CD4-positive, alpha-beta memory T cell (primary cell): ENCODE data around the gene ZMYND10. TPM values are rescaled to one million over a fixed set of nuclear protein-coding genes. Genes with fewer than 3 reads are reported as not detected.

Experiments
- CTCF ChIA-PET: fragments of 350-600 bp; sonication (Branson Sonifier 250); formaldehyde crosslinking; loops from one replicate; lab custom pipeline; 2021; ENCODE audit warnings: inconsistent platforms; ENCODE audit not compliant: partially characterized antibody; lab: Charles Lee
- POLR2A ChIA-PET: fragments of 350-600 bp; sonication (Branson Sonifier 250); formaldehyde crosslinking; loops from one replicate; lab custom pipeline; 2021; ENCODE audit not compliant: partially characterized antibody; lab: Charles Lee
- DNase-seq, 5 donors: peaks; one replicate each; pipeline versions ENCODE4 v3.0.0 to v3.0.0-alpha.2; 2020 to 2022; ENCODE audit warnings: mixed read lengths in 1 of 5
- H3K27ac ChIP-seq: one replicate; pipeline ENCODE4 v1.7.0; 2013; ENCODE audit warnings: low read depth, low read length
- H3K27me3 ChIP-seq: 2 replicates; pipeline ENCODE4 v1.7.0; 2013; ENCODE audit warnings: mild to moderate bottlenecking, low read length, moderate library complexity; ENCODE audit not compliant: insufficient read depth
- H3K36me3 ChIP-seq: 2 replicates; pipeline ENCODE4 v1.7.0; 2013; ENCODE audit warnings: mild to moderate bottlenecking, low read length, moderate library complexity; ENCODE audit not compliant: insufficient read depth
- H3K4me1 ChIP-seq: 2 replicates; pipeline ENCODE4 v1.7.0; 2013; ENCODE audit warnings: mild to moderate bottlenecking, low read length, moderate library complexity; ENCODE audit not compliant: insufficient read depth
- H3K4me3 ChIP-seq, 2 donors: one replicate each; pipeline ENCODE4 v1.7.0; 2013; ENCODE audit warnings: low read length in 2 of 2, mild to moderate bottlenecking in 1 of 2
- H3K9me3 ChIP-seq, 2 donors: one replicate each; pipeline ENCODE4 v1.7.0; 2013; ENCODE audit warnings: low read length in 2 of 2, control low read depth in 1 of 2; ENCODE audit not compliant: control insufficient read depth in 1 of 2
- H3K27ac Mint-ChIP-seq, 7 donors: one replicate each; pipeline ENCODE4 v1.8.0; 2020 to 2021; ENCODE audit warnings: mixed read lengths in 7 of 7, mild to moderate bottlenecking in 6 of 7, inconsistent platforms in 3 of 7, moderate library complexity in 3 of 7
- H3K27me3 Mint-ChIP-seq, 2 donors: one replicate each; pipeline ENCODE4 v1.8.0; 2020 to 2021; ENCODE audit warnings: mixed read lengths in 2 of 2
- H3K36me3 Mint-ChIP-seq, 2 donors: one replicate each; pipeline ENCODE4 v1.8.0; 2020 to 2021; ENCODE audit warnings: mixed read lengths in 2 of 2, inconsistent platforms in 1 of 2, mild to moderate bottlenecking in 1 of 2
- H3K4me1 Mint-ChIP-seq, 4 donors: one replicate each; pipeline ENCODE4 v1.8.0; 2020 to 2021; ENCODE audit warnings: mixed read lengths in 4 of 4, mild to moderate bottlenecking in 1 of 4
- H3K4me3 Mint-ChIP-seq, 8 donors: one replicate each; pipeline ENCODE4 v1.8.0; 2020 to 2021; ENCODE audit warnings: mixed read lengths in 8 of 8, mild to moderate bottlenecking in 7 of 8, moderate library complexity in 6 of 8, inconsistent platforms in 3 of 8
- H3K9me3 Mint-ChIP-seq, 8 donors: one replicate each; pipeline ENCODE4 v1.8.0; 2020 to 2021; ENCODE audit warnings: mixed read lengths in 8 of 8, mild to moderate bottlenecking in 5 of 8, inconsistent platforms in 3 of 8, moderate library complexity in 1 of 8
- intact Hi-C: fragments of 100-400 bp; cut with micrococcal nuclease; formaldehyde crosslinking; loops from one replicate; pipeline ENCODE4 v1.15.1; 2023
- polyA plus RNA-seq, 2 donors: library from polyadenylated mRNA; unstranded; fragments of 300-500 nt; fragmentation: Illumina TruSeq; gene quantifications; one replicate each; pipeline ENCODE4 v1.2.3, GENCODE V29; 2021
- total RNA-seq, 2 experiments: library from RNA; stranded (reverse); gene quantifications; one replicate each; pipeline ENCODE4 v1.2.3, GENCODE V29; 2021

ZMYND10 gene
- total and polyA plus RNA-seq, 4 experiments from 2014 or later: 3.7 to 4.2 TPM; not detected in 2

- Histone ChIP-seq H3K4me3 (no peak overlapping the region), H3K9me3 (no peaks in the 10 kb centered on the region), H3K36me3 (no peaks in the 10 kb centered on the region), H3K27me3 (no peaks in the 10 kb centered on the region), H3K4me1 (peaks cover 12% of the 10 kb centered on the region), H3K27ac (no peak overlapping the region)
- intact Hi-C loops: no loop called here
- DNase-seq: peak in 1 of 5 donors; percentile 8
- CTCF ChIA-PET: no interaction called here
- POLR2A ChIA-PET: no interaction called here
- H3K27ac Mint-ChIP-seq: peak overlapping the region in 4 of 7 donors; percentile 7 to 57 (median 30)
- H3K4me1 Mint-ChIP-seq: peaks cover 11 to 16% (median 14%) of the 10 kb centered on the region in 4 donors
- H3K4me3 Mint-ChIP-seq: no peak overlapping the region
- H3K36me3 Mint-ChIP-seq: no peaks in the 10 kb centered on the region
- no peaks in the 10 kb centered on the region for H3K27me3 Mint-ChIP-seq
- no peaks in the 10 kb centered on the region for H3K9me3 Mint-ChIP-seq
These were observed 40.9 kb downstream of the ZMYND10 start for GRCh38 chr3:50304601-50305000.

DNA sequence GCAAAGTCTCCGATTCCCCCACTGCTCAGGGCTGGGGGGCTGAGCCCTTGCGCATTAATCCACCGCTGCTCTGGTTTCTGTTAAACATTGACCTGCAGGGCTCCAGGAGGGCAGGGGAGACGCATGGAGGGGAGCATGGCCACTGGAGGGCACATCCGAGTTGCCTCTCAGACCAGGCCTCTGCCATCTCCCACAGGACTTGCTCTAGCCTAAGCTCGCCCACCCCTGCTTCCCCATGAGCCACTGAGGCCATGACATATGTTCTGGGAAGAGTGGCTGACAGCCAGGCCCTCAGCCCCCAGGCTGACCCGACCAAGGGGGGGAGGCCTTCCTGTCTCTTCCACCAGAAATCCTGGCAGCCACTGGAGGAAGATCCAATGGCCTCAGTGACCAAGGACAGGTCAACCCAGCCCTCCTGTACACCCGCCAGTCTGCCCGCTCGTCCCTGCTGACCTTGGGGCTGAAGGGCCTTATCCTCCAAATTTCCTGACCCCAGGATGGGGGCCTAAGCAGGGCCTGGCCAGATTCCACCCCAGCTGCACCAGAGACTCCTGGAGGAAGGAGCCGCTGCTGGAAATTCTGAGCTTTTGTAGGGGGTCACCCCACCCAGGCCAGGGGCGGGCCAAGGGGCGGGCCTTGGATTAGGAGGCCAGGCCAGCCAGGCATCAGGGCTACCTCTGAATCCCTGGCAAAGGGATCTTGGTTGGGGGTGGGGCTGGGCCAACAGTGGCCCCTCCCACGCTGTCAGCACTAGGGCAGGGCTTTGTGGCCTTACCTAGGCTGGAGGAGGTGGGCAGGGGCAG is 42.3 kb downstream of the ZMYND10 start, which contains the start of gene HYAL1:
Gene HYAL1 (minus strand): TSS at position 562 of the 803 bp plus-strand sequence. CDS start 618 bp downstream, outside the sequence.
- Mint-ChIP-seq H3K27me3 (no peaks in the 10 kb centered on the region), H3K4me1 (peaks cover 12 to 29% (median 18%) of the 10 kb centered on the region in 4 donors), H3K27ac (no peak within 1 kb of the TSS), H3K4me3 (no peak within 1 kb of the TSS), H3K9me3 (no peaks in the 10 kb centered on the region), H3K36me3 (peaks cover 0 to 7% of the 10 kb centered on the region in 2 donors)
- Histone ChIP-seq H3K27me3 (no peaks in the 10 kb centered on the region), H3K27ac (no peak within 1 kb of the TSS), H3K9me3 (no peaks in the 10 kb centered on the region), H3K4me1 (peaks cover 18% of the 10 kb centered on the region), H3K4me3 (no peak within 1 kb of the TSS), H3K36me3 (no peaks in the 10 kb centered on the region)
- CTCF ChIA-PET: interaction anchor here (1.0 kb wide), 1 partner anchor 34 kb away, joined by 3 read pairs; no protein-coding TSS in a partner anchor
- peak in 1 of 5 donors; percentile 31 for DNase-seq
- intact Hi-C loops: no loop called here
- POLR2A ChIA-PET: interaction anchor here (0.9 kb wide), 1 partner anchor 35 kb away, joined by 3 read pairs; no protein-coding TSS in a partner anchor

DNA sequence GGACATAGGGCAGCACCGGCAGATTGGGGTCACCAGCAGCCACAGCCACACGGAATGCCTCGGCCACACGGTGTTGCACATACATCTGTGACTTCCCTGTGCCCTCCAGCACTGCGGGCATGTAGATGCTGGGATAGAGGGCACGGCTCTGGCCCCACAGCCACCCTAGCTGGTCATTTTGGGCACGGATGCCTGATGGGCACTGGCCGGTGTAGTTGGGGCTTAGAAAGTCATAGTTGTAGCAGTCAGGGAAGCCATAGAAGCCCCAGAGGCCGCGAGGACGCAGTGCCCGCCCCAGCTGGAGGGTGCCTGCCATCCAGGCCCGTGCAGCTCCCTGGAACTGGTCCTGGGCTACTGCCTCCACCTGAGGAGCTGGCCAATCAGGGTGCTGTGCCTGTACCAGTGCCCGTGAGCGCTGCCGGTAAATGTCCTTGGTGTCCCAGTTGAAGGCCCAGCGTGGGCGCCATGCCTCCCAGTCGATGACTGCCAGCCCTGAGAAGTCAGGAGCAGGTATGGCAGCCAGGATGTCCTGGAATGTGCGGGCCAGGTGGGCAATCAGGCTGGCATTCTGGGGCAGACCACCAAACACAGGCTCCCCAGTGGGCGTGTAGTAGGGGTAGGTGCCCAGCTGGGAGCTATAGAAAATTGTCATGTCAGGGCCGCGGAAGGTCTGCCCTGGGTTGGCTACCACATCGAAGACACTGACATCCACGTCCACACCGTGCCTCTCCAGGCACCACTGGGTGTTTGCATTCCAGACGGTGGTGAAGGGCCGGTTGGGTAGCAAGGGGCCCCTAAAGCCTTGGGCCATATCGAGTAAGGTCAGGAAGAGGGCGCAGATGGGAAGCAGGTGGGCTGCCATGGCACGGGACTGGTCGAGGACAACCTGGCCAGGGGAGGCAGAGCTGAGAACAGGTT is 43.2 kb downstream of the ZMYND10 start:
- Histone ChIP-seq H3K27me3 (no peaks in the 10 kb centered on the region), H3K4me3 (no peak overlapping the region), H3K27ac (no peak overlapping the region), H3K4me1 (peaks cover 25% of the 10 kb centered on the region), H3K9me3 (no peaks in the 10 kb centered on the region), H3K36me3 (no peaks in the 10 kb centered on the region)
- POLR2A ChIA-PET: interaction anchor here (0.9 to 1.0 kb wide), 3 partner anchors 13 to 36 kb away, joined by 3 to 4 read pairs (median 3); partner anchors contain the start of gene TUSC2
- peak overlapping the region in 1 of 8 donors; percentile 7 for H3K4me3 Mint-ChIP-seq
- H3K36me3 Mint-ChIP-seq: peaks cover 0 to 7% of the 10 kb centered on the region in 2 donors
- DNase-seq: peak in 1 of 5 donors; percentile 35
- CTCF ChIA-PET: interaction anchor here (0.7 to 1.0 kb wide), 2 partner anchors 35 to 265 kb away, joined by 3 read pairs; partner anchors contain the start of gene C3orf18
- H3K27ac Mint-ChIP-seq: peak overlapping the region in 3 of 7 donors; percentile 13 to 57 (median 41)
- H3K9me3 Mint-ChIP-seq: no peaks in the 10 kb centered on the region
- H3K27me3 Mint-ChIP-seq: no peaks in the 10 kb centered on the region
- intact Hi-C loops: no loop called here
- peaks cover 14 to 37% (median 23%) of the 10 kb centered on the region in 4 donors for H3K4me1 Mint-ChIP-seq

- Histone ChIP-seq H3K9me3 (no peaks in the 10 kb centered on the region), H3K27me3 (no peaks in the 10 kb centered on the region), H3K36me3 (no peaks in the 10 kb centered on the region), H3K4me3 (no peak overlapping the region), H3K4me1 (peaks cover 25% of the 10 kb centered on the region), H3K27ac (no peak overlapping the region)
- peak overlapping the region in 6 of 8 donors; percentile 35 to 97 (median 64) for H3K4me3 Mint-ChIP-seq
- no peaks in the 10 kb centered on the region for H3K9me3 Mint-ChIP-seq
- H3K27me3 Mint-ChIP-seq: no peaks in the 10 kb centered on the region
- H3K27ac Mint-ChIP-seq: peak overlapping the region; percentile 95 to 100 (median 100)
- POLR2A ChIA-PET: interaction anchor here (0.6 to 3.8 kb wide), 2 partner anchors 28 to 46 kb away, joined by 3 to 28 read pairs; partner anchors contain the start of gene TUSC2
- intact Hi-C loops: no loop called here
- CTCF ChIA-PET: no interaction called here
- no peak for DNase-seq
- H3K36me3 Mint-ChIP-seq: peaks cover 0 to 7% of the 10 kb centered on the region in 2 donors
- peaks cover 15 to 44% (median 27%) of the 10 kb centered on the region in 4 donors for H3K4me1 Mint-ChIP-seq
These were observed 44.8 kb downstream of the ZMYND10 start for GRCh38 chr3:50300681-50301254.

GRCh38 chr3:50299929-50300680 is 45.4 kb downstream of the ZMYND10 start:
- no peaks in the 10 kb centered on the region for H3K27me3 Mint-ChIP-seq
- peak overlapping the region; percentile 95 to 100 (median 97) for H3K4me3 Mint-ChIP-seq
- H3K27me3 ChIP-seq: no peaks in the 10 kb centered on the region
- no peaks in the 10 kb centered on the region for H3K9me3 Mint-ChIP-seq
- H3K4me1 Mint-ChIP-seq: peaks cover 15 to 47% (median 27%) of the 10 kb centered on the region in 4 donors
- H3K4me1 ChIP-seq: peaks cover 25% of the 10 kb centered on the region
- no peaks in the 10 kb centered on the region for H3K36me3 ChIP-seq
- H3K36me3 Mint-ChIP-seq: peaks cover 0 to 7% of the 10 kb centered on the region in 2 donors
- peak overlapping the region; percentile 57 to 64 for H3K4me3 ChIP-seq
- no peaks in the 10 kb centered on the region for H3K9me3 ChIP-seq
- CTCF ChIA-PET: interaction anchor here (0.9 to 3.8 kb wide), 11 partner anchors 15 to 105 kb away, joined by 3 to 37 read pairs (median 5); partner anchors contain the start of genes GNAI2, HYAL2 and TUSC2
- peak in 1 of 5 donors; percentile 32 for DNase-seq
- POLR2A ChIA-PET: interaction anchor here (0.6 to 9.2 kb wide), 15 partner anchors 10 to 269 kb away, joined by 3 to 178 read pairs (median 10); partner anchors contain the start of genes CYB561D2, GNAI2, HEMK1 and HYAL2
- H3K27ac ChIP-seq: peak overlapping the region; percentile 90
- intact Hi-C loops: loop anchor here (1.0 to 2.0 kb wide), 8 partner anchors 21 to 361 kb away; partner anchors contain the start of genes CYB561D2, NPRL2, TMEM115 and TUSC2
- peak overlapping the region; percentile 95 to 100 (median 100) for H3K27ac Mint-ChIP-seq

- POLR2A ChIA-PET: interaction anchor here (1.0 to 9.2 kb wide), 17 partner anchors 10 to 1090 kb away, joined by 3 to 178 read pairs (median 7); partner anchors contain the start of genes CYB561D2, GNAI2, HEMK1 and HYAL2
- no peaks in the 10 kb centered on the region for H3K9me3 ChIP-seq
- H3K4me3 ChIP-seq: peak overlapping the region; percentile 57 to 64
- peaks cover 12 to 47% (median 26%) of the 10 kb centered on the region in 4 donors for H3K4me1 Mint-ChIP-seq
- DNase-seq: no peak
- CTCF ChIA-PET: interaction anchor here (0.9 to 3.8 kb wide), 12 partner anchors 15 to 105 kb away, joined by 3 to 37 read pairs (median 5); partner anchors contain the start of genes GNAI2, HYAL2 and TUSC2
- H3K27ac ChIP-seq: peak overlapping the region; percentile 90
- no peaks in the 10 kb centered on the region for H3K36me3 ChIP-seq
- no peaks in the 10 kb centered on the region for H3K9me3 Mint-ChIP-seq
- H3K27me3 Mint-ChIP-seq: no peaks in the 10 kb centered on the region
- no peaks in the 10 kb centered on the region for H3K27me3 ChIP-seq
- H3K36me3 Mint-ChIP-seq: peaks cover 0 to 7% of the 10 kb centered on the region in 2 donors
- peak overlapping the region; percentile 95 to 100 (median 97) for H3K4me3 Mint-ChIP-seq
- intact Hi-C loops: loop anchor here (1.0 to 2.0 kb wide), 8 partner anchors 22 to 360 kb away; partner anchors contain the start of genes CYB561D2, NPRL2, TMEM115 and TUSC2
- H3K4me1 ChIP-seq: peaks cover 25% of the 10 kb centered on the region
- peak overlapping the region; percentile 95 to 100 (median 100) for H3K27ac Mint-ChIP-seq
These were observed 45.9 kb downstream of the ZMYND10 start for GRCh38 chr3:50299638-50299928.
